ENCODE measurements around the gene CSTF1.
A peak's percentile ranks its signal among the peaks of the same experiment; 100 is the strongest.

The CSTF1 gene

DNA sequence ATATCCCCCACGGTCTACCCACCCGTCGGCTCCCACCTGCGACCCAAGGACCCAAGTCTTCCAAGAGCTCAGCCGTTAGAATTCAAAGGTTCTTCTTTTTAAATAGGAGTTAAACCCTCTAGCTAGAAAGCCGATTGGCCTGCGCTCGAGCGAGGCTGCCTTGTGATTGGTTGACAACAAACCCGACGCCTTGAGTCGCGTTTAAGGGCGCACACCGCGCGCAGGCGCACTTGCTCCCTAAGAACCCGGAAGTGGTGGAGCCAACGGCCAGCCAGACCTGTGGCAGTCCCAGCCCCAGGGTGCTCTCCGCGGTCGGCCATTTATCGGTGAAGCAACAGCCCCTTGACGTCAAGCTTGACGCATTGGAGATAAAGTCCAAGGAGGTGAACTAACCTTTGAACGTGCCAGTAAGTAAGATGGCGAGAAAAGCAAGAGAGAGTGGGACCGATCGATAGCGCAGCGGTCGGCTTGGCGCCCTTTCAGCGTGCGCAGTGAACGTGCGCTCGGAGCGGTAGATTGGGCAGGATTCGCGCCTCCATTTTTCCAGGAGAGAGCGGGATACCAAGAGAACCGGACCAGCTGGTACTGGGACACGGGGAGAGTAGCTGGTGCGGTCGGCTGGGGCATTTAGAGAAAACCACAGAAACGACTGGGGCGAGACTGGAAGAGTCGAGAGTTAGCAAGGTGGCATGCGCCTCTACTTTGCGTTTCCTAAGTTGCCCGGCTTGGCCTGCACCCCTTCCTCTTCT lies at the start of gene CSTF1, which contains the start of gene AURKA:
Gene CSTF1, plus strand, starts transcription at position 514 of the 749 bp plus-strand sequence. CDS start 2,908 bp downstream, outside the sequence.
Gene AURKA, minus strand, starts transcription at position 84 of the 749 bp plus-strand sequence. CDS start 4,018 bp downstream, outside the sequence.
- peak; percentile 97 for DNase-seq

DNA sequence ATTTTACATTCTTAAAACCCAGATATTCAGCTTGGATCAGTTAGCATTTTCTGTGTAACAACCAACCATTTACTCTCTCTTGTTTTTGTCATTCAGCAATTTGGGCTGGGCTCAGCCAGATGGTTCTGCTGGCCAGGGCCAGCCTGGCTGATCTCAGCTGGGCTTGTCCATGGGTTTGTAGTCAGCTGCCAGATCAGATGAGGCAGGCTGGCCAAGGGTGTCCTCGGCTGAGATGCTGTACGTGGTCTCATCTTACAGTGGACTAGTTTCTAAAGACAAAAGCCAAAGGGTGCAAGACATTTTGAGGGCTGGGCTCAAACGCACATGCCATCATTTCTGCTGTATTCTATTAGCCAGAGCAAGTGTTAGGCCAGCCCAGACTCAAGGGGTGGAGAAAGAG lies 49.7 kb upstream of the CSTF1 start:
- no peak for DNase-seq

DNA sequence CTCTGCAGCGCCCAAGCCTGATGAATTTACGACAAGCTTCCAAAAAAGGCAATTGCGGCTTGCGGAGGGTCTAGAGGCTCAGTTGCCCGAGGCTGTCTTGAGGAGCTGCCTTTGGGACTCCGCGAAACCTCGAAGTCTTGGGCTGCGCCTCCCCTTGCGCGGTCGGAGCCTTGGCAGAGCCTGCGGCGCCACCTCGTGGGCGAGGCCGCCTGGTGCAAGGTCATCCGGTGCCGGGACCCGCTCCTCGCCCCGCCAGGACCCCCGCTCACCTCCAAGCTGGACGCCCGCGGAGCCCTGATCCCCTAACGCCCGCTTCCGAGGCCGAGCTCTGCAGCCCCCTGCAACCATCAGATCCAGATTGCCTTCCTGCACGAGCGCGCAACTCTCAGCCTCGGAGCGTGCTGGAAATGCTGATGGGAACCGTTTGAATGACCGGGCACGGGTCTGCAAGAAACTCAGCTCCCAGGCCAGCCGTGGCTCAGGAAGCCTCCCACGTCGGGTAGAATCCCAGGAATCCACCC lies 48.5 kb upstream of the CSTF1 start:
- no peak for DNase-seq

DNA sequence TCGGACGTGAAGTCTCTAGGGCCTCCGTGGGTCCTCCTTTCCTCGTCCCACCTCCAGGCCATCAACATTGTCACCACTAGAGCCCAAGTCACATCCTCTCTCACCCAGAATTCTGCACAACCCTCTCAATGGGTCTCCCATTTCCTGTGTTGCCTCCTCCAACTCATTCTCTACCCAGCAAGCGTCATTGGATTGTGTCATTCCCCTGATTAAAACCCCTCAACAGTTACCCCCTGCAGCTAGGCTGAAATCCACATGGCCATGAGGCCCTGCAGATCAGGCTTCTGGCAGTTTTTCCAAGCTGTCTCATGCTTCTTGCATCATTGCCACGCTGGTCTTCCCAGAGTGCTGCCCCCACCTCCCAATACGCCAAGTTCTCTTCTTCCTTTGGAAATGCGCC lies 46.5 kb upstream of the CSTF1 start:
- DNase-seq = no peak

DNA sequence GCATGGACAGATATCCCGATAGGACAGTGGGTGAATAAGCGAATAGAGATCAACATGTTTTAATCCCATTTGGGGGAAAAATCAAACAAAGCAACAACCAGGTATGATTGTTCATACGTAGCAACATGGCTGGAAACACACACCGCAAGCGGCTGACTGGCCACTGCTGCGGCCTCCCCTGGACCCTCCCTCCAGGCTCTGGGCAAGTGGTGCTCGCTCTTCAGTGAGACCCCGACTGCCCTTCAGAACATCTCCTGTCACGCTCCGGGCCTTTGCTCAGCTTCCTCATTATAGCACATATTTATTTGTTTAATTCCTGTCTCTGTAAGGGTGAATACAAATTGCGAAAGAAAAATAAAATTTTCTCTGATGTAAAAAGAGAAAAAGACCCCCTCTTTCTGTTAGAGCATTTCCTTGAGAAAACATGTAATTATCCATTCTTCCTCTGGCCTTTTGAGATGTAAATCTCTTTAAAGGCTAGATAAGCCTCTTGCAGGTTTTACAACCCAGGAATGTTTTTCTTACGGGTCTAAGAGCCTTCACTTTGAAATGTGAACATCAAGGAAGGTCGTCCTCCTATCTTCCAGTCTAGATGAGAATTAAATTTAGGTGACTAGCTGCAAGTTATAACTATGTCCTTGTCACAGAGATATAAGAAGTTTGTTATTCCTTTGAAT lies 44.7 kb upstream of the CSTF1 start:
- no peak for DNase-seq

DNA sequence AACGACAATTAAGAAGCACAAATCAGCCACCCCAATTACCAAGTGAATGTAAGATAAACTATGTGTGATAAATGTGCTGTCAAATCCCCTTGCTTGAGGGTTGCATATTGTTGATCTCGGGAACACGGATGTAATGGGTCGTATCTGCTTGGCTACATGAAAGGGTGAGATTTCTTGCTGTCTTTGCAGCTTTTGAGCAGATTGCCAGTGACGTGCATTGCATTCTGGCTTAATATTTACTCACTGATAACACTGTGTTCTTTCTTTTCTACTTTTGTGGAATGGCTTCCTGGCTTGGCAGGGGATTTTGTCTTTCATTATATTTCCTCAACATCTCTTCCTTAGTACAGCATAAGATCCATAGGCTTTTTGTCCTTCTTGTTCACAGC lies 44.1 kb upstream of the CSTF1 start:
- DNase-seq = no peak

DNA sequence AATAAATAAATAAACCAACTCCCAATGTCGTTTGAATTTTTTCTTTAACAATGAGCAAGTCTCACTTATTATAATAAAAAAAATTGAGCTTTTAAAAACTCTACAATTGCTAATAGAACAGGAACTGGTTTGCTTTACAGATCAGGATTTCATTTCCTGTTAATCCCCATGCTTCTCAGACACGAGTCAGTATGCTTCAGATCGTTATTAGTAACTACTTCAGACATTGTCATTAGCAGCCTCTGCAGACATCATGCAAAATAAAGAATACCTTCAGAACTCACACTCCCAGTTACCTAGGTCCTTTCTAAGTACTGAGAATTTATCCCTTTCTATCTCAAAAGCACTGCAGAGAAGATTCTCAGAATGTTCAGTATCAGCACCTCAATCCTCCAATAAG lies 43.7 kb upstream of the CSTF1 start:
- no peak for DNase-seq

DNA sequence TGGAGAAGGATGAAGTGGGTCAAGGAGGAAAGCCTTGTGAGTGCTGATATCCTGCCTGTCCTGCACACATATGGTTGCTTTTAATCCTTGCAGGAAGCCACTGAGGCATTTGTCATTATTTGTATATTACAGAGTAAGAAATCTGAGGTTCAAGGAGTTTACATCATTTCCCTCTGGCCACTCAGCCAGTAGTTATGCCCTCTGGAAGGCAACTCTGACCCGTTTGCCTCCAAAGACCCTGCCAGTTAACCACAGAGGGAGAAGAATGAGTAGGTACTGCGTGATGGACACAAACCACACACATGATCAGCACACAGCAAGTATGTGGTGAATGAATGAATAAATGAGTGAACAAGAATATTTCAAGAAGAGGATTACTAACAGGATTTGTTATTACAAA lies 41.6 kb upstream of the CSTF1 start:
- no peak for DNase-seq

DNA sequence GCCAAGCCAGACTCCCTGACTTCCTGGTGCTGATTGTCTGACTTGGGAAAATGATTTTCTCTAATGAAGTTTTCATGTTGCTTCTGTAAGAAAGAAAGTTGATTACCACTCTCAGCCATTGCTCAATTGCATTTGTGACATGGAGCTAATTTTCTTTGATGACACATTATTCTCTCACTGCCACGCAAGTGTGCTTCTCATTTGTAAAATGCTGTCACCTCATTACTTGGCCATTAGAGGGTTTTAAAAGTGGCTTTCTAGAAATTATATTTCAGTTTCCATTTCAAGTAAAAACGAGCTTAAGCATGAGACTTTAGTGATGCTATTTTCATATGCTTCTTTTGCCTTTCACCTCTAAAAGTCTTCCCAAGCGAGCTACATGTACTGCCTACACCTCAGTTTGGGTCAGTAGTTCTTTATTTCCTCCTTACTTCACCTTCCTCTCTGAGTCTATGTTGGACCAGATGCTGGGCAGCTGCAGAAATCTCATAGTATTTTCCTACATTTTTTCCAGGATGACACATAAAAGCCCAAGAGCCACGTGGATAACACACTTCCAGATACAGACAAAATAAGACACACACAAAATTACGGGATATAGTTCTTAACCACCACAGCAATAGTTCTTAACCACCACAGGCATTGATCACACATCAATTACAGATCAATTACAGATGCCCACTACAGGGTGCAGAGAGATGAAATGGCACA lies 39.9 kb upstream of the CSTF1 start:
- no peak for DNase-seq

DNA sequence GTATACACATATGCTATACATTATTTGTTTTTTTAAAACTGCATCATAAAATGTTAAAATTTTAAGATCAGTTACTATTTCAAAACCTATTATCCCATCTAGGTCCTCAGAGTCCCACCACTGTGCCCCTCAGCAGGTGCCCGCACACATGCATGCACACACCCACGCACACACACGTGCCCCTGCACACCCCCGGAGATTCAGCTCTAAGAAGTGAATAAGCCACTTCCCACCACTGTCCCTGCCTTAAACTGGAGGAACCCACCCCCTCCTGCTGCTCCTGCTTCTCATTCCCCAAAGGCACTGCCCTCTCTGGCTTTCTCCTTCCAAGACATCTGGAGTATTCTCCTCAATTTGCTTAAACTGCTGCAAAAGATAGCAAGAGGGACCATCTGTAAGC lies 39.1 kb upstream of the CSTF1 start:
- DNase-seq = no peak

DNA sequence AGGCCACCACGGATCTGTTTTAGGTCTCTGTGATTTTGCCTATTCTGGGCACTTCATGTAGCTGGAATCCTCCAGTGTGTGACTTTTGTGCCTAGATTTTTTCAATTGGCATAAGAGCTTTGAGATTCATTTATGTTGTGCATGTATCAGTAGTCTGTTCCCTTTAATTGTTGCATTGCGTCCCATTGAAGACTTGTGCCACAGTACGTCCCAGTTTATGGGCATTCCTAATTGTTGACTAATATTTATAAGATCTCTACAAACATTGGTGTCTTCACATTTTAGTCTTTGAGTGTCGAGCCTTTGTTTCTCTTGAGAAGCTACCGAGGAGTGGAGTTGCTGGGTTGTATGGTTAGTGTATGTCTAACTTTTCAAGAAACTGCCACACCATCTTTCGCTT lies 34.4 kb upstream of the CSTF1 start:
- DNase-seq = no peak

DNA sequence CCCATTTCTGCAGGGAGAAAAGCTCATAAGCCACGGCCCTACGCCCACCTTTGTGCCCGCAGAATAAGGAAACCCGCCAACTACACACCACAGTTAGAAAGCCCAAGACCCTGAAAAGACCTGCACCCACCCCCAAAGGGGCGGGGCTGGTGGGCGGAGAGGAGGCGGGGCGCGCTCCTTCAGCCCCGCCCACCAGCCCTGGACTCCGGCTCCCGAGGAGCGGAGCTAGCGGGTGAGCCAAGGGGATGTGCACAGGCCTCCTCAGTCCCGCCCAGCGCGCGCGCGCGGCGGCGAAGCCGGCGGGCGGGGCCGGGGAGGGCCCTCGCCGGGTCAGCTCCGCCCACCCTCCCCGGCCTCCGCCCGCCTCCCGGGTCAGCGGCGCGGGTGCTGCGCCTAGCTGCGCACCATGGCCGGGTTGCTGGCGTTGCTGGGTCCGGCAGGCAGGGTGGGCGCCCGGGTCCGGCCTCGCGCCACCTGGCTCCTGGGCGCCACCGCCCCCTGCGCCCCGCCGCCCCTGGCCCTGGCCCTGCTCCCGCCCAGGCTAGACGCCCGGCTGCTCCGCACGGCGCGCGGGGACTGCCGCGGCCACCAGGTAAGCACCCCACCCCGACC lies 33.7 kb upstream of the CSTF1 start, which contains the start of gene FAM210B:
Gene FAM210B, plus strand, starts transcription at position 375 of the 612 bp plus-strand sequence. Its CDS starts 32 bp downstream, at position 407.
- DNase-seq = peak; percentile 75

DNA sequence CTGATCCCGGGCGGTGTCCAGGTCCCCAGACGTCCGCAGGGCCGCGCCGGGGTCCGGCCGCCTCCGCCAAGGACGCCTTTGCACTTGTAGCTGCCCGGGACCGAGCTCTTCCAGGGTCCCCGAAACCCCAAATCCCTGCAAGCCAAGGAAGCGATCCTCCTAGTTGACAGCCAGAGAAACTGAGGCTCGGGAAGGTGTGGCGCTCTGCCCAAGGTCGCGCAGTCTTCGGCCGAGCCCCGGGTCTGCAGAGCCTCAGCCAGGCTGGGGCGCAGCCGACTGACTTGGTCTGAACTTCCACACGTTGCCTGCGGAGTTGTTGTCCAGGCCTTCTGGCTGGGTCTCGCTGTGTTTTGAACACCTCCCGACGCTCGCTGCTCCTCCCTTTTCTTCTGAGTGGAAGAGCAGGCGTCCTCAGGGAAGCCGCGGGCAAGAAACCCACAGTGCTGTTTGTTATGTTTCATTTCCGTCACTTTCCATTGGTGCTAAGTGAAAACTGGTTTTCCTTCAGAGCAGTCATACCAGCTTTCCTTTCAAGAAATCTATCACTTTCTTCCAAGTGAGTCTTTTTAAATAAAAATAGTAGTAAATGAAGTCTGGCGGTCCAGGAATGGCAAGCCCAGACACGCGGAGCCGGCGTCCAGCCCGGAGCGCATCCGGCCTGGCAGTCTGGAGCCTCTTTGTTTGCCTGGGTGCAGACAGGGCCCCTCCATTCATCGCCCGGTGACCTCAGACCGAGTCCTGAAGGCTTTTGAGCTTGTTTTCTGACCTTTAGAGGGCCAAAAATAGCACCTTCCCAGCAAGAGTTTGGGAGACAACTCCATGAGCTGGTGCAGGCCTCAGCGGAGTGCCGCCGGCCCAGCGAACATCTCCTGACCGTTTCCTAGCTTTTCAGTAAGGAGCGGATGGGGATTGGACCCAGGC lies 33.0 kb upstream of the CSTF1 start:
- peak; percentile 63 for DNase-seq

DNA sequence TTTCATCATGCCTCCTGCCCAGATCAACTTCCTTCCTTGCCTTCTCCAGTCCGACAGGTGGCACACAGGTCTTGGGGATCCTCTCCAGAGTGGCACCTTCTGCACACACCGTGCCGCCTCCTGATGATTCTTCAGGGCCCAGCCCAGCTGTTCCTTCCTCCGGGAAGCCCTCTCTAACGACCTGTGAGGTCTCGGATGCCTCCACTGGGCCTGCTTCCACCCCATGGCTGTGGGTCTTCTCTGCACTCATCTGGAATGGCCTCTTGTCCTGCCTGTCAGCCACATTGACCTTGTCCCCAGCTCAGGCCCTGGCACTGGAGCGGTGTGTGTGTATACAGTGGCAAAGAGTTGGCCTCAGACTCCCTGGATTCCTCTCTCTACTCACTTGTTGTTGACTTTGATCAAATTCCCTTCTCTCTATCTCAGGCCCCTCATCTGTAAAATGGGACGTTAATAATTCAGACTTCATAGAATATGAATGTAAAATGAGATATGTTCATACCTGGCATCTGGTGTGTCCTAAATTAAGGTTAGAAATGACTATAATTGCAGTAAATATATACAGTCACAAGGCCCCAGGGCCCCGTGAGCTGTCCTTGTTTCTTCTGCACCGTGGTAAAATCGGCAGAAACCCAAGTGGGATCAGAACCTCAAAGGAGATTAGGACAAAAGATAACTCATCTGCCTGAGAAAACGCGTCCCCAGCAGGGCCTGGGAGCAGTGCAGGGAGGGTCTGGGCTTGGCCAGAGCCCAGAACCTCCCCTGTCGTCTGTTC lies 32.1 kb upstream of the CSTF1 start:
- no peak for DNase-seq

DNA sequence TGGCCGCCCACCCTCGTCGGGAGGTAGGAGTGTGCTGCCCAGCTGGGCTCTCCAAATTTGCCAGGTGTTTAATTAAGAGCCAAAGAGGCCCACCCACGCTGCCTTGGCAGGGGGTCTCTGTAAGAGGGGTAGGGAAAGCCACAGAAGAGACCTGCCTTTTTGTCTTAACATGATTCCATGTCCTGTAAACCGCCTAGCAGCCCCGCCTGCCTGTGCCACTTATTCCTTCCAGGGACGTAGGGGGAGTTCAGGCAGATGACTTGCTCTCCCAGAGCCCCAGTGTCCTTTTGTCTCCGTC lies 31.6 kb upstream of the CSTF1 start:
- DNase-seq = no peak

DNA sequence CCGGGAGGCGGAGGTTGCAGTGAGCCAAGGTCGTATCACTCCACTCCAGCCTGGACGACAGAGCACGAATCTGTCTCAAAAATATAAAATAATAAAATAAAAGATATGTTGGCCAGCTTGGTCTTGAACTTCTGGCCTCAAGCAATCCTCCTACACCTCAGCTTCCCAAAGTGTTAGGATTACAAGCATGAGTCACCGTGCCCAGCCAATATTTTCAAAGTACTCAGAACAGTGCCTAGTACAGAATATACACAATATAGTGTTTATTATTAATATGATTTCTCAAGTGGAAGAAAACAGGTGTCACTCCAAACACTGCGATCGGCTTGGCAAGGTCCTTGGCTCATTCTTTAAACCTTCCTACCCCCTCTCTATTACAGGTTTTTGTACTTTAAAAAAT lies 30.5 kb upstream of the CSTF1 start:
- DNase-seq = no peak

DNA sequence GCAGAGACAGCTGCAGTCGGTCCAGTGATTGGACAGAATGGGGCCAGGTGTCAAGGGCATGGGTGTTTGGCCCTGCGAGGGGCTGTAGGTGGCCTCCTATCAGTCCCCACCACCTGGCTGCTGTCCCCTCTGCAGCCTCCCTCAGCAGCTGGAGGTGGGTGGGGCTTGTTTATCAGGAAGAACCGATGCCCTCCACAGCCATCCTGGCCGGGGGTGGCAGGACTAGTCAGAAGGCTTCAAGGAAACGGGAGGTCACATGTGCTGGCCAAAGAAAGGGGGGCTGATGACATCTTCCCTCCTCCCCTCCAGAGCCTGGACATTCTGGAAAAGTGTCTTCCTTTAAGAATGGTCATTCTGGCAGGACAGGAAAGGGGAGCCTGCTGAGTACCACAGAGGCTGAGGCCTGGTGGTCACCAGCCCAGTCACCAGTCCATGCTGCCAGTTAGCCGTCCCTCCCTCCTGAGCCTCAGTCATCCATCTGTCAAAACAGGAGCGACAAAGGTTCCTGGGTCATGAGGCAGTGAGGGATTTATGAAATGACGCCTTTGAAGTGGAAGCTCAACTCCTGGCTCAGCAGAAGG lies 29.5 kb upstream of the CSTF1 start:
- DNase-seq = no peak

DNA sequence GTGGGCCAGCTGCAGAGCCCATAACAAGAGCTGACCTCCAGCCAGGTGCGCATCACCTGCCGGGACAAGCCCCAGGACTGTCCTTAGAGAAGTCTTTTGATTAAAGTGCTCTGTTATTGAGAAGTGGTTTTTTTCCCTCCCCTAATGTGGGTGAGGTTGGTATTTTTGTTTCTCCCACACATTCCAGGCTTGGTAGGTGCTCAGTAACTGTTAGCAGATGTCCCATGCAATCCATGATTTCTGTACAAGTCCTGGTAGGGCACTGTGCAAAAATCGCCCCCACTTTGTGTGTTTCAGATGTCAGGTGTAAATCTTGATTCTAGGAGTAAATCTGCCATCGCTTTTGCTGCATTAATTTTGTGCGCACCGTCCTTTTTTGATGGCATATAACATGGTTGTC lies 29.0 kb upstream of the CSTF1 start:
- DNase-seq = no peak

DNA sequence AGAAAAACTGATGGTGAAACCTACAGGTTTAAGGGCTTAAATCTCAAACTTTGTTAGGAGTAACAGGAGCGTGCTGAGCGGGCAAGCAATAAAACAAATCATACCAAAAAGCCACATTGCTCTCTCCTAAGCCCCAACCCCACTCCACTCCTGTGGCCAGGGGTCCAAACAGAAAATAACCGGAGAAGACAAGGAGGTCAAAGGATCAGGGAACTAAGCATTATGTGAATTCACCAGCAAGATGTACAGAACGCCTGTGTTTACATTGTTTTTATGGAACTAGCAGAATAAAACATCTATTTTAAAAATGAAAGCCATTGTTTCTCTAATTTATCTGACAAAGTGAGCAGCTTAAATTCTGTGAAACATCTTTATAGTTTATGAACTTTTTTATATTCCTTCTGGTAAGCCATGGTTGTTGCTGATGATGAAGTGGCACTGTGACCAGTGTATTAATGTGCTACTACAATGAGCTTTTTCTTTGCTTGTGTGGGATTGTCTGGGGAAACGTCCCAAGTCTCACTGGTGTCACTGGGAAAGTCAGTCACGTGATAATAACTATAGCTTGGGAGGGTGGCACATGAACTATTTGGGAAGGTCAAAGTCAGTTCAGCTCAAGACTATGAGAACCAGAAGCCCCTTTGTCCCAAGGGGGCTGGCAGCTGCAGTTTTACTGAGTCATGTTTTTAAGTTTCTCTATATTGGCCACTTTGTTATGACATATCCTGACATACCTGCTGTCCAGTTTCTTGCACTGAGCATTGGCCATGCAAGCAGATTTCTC lies 23.9 kb upstream of the CSTF1 start:
- DNase-seq = no peak

DNA sequence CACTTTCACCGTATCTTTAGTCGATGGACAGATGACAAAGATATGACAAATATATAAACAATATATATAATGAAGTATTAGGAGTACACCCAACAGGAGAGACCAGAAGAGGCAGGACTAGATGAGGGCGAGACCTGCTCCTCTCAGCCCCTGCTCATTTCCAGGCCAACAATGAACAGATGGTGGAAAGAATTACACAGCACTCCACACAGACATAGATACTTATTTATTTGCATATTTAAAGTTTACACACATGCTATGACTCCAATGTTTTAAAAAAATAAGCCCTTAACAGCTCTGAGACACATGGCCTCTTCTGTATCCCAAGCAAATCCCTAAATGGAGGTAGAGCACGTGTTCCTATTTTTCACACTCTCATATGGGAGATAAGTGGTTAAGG lies 23.3 kb upstream of the CSTF1 start:
- no peak for DNase-seq
